K562 (cell line): ENCODE measurements around the gene AGAP3. TPM values are rescaled to one million over a fixed set of nuclear protein-coding genes. Genes with fewer than 3 reads are reported as not detected.

Experiments
- C11orf30 ChIP-seq: fragments of 450-650 bp; IDR thresholded peaks from 2 replicates; pipeline ENCODE4 v1.6.1; 2016; ENCODE audit warnings: low read depth, mild to moderate bottlenecking
- CHCHD3 ChIP-seq: fragments of 250-450 bp; sonication (Bioruptor Pico); IDR thresholded peaks from 2 replicates; pipeline ENCODE4 v2.1.2; 2022; ENCODE audit warnings: mild to moderate bottlenecking
- MAZ ChIP-seq, 2 experiments: fragments of 450-650 bp in 1 of 2; sonication (generic) in 1 of 2; formaldehyde crosslinking; IDR thresholded peaks in 1 of 2; conservative IDR thresholded peaks in 1 of 2; 2 replicates each; pipeline versions ENCODE4 v1.4.0 to v1.5.0; 2020; ENCODE audit warnings: mild to moderate bottlenecking in 1 of 2, missing genetic modification reagents in 1 of 2
- PRMT5 ChIP-seq: sonication (generic); formaldehyde crosslinking; IDR thresholded peaks from 2 replicates; pipeline ENCODE4 v1.5.0; 2020; ENCODE audit warnings: missing genetic modification reagents
- SRSF9 ChIP-seq: fragments of 200-400 bp; formaldehyde crosslinking; IDR thresholded peaks from 2 replicates; pipeline ENCODE4 v1.6.1; 2017; ENCODE audit warnings: low read depth, low read length, borderline replicate concordance
- STAT5B ChIP-seq: fragments of 250-450 bp; sonication (Bioruptor Pico); IDR thresholded peaks from 2 replicates; pipeline ENCODE4 v1.8.0; 2021; ENCODE audit warnings: mild to moderate bottlenecking, inconsistent platforms
- ZBED1 ChIP-seq: IDR thresholded peaks from 2 replicates; pipeline ENCODE4 v1.6.1; 2014
- ZBTB5 ChIP-seq: fragments of 450-650 bp; IDR thresholded peaks from 2 replicates; pipeline ENCODE4 v1.6.1; 2017; ENCODE audit warnings: antibody characterized with exemption
- ZNF165 ChIP-seq: fragments of 250-450 bp; sonication (Bioruptor Pico); IDR thresholded peaks from 2 replicates; pipeline ENCODE4 v1.4.0; 2020; ENCODE audit warnings: borderline replicate concordance
- polyA plus RNA-seq, 8 experiments: library from polyadenylated mRNA; depleted of rRNA in 4 of 8; stranded (reverse) in 5 of 8; unstranded in 3 of 8; fragments of >200 nt; fragmentation: Nextera tagmentation in 2 of 8; fragmentation: Illumina TruSeq in 1 of 8; extraction: Ambion mirVana in 2 of 8; extraction: Trizol in 1 of 8; gene quantifications; 2 replicates each; pipeline versions ENCODE4 v1.2.1 to v1.2.3, GENCODE V29; 2011 to 2014; ENCODE audit warnings: inconsistent platforms in 1 of 8, missing spikeins in 1 of 8
- total RNA-seq, 7 experiments: library from RNA; depleted of rRNA in 6 of 7; stranded (reverse); fragments of >200 nt in 6 of 7; fragmentation: Illumina TruSeq in 2 of 7; extraction: Trizol in 2 of 7; gene quantifications; 2 replicates each; pipeline versions ENCODE4 v1.2.1 to v1.2.3, GENCODE V29; 2011 to 2021; ENCODE audit warnings: low replicate concordance in 1 of 7
- TF ChIP-seq, protein P1 (sequence below), 2 experiments: IDR thresholded peaks; 2 replicates each; pipeline ENCODE4 v1.6.1; 2012; ENCODE audit warnings: improper control_type of control experiment in 2 of 2, low read depth in 2 of 2, low read length in 2 of 2, borderline replicate concordance in 1 of 2
- TF ChIP-seq, protein P2 (sequence below): fragments of 200-600 bp; sonication (generic); IDR thresholded peaks from one replicate; pipeline ENCODE4 v1.6.1; 2012; ENCODE audit warnings: mild to moderate bottlenecking, low read depth, low read length, inconsistent platforms
- TF ChIP-seq, protein P3 (sequence below): fragments of 450-650 bp; formaldehyde crosslinking; IDR thresholded peaks from 2 replicates; pipeline ENCODE4 v1.4.0; 2020; ENCODE audit warnings: mild to moderate bottlenecking

Gene AGAP3
- total and polyA plus RNA-seq, 9 of the 15 experiments (the other 6 are each of a cell fraction or from before 2014, with no cell fraction given), result 3.4 to 208 (median 62.2) TPM

DNA sequence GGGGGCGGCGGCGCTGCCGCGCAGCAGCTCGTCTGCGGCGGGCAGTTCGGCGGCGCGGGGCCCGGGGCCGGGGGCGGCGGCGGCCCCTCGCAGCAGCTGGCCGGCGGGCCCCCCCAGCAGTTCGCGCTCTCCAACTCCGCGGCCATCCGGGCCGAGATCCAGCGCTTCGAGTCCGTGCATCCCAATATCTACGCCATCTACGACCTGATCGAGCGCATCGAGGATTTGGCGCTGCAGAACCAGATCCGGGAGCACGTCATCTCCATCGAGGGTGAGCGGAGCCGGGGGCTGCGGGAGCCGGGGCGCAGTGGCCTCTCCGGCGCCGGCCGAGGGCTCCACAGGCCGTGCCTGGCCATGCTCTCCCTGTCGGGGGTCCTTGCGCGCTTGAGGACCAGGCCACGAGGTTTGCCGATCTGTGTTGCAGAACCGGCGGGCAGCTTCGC, 548 bp downstream of the AGAP3 start (continued):
- TF ChIP-seq, protein P1, sequence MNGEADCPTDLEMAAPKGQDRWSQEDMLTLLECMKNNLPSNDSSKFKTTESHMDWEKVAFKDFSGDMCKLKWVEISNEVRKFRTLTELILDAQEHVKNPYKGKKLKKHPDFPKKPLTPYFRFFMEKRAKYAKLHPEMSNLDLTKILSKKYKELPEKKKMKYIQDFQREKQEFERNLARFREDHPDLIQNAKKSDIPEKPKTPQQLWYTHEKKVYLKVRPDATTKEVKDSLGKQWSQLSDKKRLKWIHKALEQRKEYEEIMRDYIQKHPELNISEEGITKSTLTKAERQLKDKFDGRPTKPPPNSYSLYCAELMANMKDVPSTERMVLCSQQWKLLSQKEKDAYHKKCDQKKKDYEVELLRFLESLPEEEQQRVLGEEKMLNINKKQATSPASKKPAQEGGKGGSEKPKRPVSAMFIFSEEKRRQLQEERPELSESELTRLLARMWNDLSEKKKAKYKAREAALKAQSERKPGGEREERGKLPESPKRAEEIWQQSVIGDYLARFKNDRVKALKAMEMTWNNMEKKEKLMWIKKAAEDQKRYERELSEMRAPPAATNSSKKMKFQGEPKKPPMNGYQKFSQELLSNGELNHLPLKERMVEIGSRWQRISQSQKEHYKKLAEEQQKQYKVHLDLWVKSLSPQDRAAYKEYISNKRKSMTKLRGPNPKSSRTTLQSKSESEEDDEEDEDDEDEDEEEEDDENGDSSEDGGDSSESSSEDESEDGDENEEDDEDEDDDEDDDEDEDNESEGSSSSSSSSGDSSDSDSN (IDR thresholded peaks at IDR 0.05; ENCODE audit: borderline replicate concordance in 1 of 2, low read depth in 2 of 2, low read length in 2 of 2), result no peak
- no peak for TF ChIP-seq STAT5B (CRISPR knock-in tag)
- TF ChIP-seq, protein P2, sequence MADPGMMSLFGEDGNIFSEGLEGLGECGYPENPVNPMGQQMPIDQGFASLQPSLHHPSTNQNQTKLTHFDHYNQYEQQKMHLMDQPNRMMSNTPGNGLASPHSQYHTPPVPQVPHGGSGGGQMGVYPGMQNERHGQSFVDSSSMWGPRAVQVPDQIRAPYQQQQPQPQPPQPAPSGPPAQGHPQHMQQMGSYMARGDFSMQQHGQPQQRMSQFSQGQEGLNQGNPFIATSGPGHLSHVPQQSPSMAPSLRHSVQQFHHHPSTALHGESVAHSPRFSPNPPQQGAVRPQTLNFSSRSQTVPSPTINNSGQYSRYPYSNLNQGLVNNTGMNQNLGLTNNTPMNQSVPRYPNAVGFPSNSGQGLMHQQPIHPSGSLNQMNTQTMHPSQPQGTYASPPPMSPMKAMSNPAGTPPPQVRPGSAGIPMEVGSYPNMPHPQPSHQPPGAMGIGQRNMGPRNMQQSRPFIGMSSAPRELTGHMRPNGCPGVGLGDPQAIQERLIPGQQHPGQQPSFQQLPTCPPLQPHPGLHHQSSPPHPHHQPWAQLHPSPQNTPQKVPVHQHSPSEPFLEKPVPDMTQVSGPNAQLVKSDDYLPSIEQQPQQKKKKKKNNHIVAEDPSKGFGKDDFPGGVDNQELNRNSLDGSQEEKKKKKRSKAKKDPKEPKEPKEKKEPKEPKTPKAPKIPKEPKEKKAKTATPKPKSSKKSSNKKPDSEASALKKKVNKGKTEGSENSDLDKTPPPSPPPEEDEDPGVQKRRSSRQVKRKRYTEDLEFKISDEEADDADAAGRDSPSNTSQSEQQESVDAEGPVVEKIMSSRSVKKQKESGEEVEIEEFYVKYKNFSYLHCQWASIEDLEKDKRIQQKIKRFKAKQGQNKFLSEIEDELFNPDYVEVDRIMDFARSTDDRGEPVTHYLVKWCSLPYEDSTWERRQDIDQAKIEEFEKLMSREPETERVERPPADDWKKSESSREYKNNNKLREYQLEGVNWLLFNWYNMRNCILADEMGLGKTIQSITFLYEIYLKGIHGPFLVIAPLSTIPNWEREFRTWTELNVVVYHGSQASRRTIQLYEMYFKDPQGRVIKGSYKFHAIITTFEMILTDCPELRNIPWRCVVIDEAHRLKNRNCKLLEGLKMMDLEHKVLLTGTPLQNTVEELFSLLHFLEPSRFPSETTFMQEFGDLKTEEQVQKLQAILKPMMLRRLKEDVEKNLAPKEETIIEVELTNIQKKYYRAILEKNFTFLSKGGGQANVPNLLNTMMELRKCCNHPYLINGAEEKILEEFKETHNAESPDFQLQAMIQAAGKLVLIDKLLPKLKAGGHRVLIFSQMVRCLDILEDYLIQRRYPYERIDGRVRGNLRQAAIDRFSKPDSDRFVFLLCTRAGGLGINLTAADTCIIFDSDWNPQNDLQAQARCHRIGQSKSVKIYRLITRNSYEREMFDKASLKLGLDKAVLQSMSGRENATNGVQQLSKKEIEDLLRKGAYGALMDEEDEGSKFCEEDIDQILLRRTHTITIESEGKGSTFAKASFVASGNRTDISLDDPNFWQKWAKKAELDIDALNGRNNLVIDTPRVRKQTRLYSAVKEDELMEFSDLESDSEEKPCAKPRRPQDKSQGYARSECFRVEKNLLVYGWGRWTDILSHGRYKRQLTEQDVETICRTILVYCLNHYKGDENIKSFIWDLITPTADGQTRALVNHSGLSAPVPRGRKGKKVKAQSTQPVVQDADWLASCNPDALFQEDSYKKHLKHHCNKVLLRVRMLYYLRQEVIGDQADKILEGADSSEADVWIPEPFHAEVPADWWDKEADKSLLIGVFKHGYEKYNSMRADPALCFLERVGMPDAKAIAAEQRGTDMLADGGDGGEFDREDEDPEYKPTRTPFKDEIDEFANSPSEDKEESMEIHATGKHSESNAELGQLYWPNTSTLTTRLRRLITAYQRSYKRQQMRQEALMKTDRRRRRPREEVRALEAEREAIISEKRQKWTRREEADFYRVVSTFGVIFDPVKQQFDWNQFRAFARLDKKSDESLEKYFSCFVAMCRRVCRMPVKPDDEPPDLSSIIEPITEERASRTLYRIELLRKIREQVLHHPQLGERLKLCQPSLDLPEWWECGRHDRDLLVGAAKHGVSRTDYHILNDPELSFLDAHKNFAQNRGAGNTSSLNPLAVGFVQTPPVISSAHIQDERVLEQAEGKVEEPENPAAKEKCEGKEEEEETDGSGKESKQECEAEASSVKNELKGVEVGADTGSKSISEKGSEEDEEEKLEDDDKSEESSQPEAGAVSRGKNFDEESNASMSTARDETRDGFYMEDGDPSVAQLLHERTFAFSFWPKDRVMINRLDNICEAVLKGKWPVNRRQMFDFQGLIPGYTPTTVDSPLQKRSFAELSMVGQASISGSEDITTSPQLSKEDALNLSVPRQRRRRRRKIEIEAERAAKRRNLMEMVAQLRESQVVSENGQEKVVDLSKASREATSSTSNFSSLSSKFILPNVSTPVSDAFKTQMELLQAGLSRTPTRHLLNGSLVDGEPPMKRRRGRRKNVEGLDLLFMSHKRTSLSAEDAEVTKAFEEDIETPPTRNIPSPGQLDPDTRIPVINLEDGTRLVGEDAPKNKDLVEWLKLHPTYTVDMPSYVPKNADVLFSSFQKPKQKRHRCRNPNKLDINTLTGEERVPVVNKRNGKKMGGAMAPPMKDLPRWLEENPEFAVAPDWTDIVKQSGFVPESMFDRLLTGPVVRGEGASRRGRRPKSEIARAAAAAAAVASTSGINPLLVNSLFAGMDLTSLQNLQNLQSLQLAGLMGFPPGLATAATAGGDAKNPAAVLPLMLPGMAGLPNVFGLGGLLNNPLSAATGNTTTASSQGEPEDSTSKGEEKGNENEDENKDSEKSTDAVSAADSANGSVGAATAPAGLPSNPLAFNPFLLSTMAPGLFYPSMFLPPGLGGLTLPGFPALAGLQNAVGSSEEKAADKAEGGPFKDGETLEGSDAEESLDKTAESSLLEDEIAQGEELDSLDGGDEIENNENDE, result no peak
- no peak for TF ChIP-seq CHCHD3 (CRISPR knock-in tag)
- TF ChIP-seq ZBTB5, result no peak
- no peak for TF ChIP-seq ZBED1
- TF ChIP-seq, protein P3, sequence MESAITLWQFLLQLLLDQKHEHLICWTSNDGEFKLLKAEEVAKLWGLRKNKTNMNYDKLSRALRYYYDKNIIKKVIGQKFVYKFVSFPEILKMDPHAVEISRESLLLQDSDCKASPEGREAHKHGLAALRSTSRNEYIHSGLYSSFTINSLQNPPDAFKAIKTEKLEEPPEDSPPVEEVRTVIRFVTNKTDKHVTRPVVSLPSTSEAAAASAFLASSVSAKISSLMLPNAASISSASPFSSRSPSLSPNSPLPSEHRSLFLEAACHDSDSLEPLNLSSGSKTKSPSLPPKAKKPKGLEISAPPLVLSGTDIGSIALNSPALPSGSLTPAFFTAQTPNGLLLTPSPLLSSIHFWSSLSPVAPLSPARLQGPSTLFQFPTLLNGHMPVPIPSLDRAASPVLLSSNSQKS, result no peak
- no peak for TF ChIP-seq ZNF165 (CRISPR knock-in tag)
- TF ChIP-seq SRSF9, result no peak
- TF ChIP-seq C11orf30, result no peak
- TF ChIP-seq MAZ (CRISPR knock-in tag; conservative IDR thresholded peaks at IDR 0.05 in 1 of 2, IDR thresholded peaks at IDR 0.05 in 1 of 2), result no peak
- no peak for TF ChIP-seq PRMT5 (CRISPR knock-in tag)
